BJ (cell line): ENCODE results near the gene USP8. TPM values are rescaled to one million over a fixed set of nuclear protein-coding genes. Genes with fewer than 3 reads are reported as not detected.
"Not testable (repeated sequence)": the region's sequence is repeated elsewhere in the genome, so short reads cannot be mapped to it uniquely, and the experiment has no call there.

ENCODE experiments used
- CTCF ChIA-PET: fragments of 350-600 bp; formaldehyde crosslinking; extraction: SDS; loops from one replicate; lab custom pipeline; 2021; ENCODE audit warnings: antibody characterized with exemption, inconsistent platforms; lab: Yijun Ruan, JAX
- POLR2A ChIA-PET: fragments of 300-600 bp; sonication (Branson Sonifier 250); formaldehyde crosslinking; extraction: SDS; loops from one replicate; lab custom pipeline; 2021; ENCODE audit warnings: antibody characterized with exemption; lab: Charles Lee
- DNase-seq: peaks from one replicate; pipeline ENCODE4 v3.0.0-alpha.2; 2011; ENCODE audit warnings: low read depth
- H3K27me3 ChIP-seq: 2 replicates; pipeline ENCODE4 v1.6.0; 2011; ENCODE audit warnings: low read length; ENCODE audit not compliant: control insufficient read depth, insufficient read depth
- H3K36me3 ChIP-seq: 2 replicates; pipeline ENCODE4 v1.5.1; 2011; ENCODE audit warnings: low read length; ENCODE audit not compliant: control insufficient read depth, insufficient read depth
- H3K4me3 ChIP-seq: 2 replicates; pipeline ENCODE4 v1.5.1; 2011; ENCODE audit warnings: low read depth, mild to moderate bottlenecking, control low read depth, low read length
- CTCF ChIP-seq: IDR thresholded peaks from 2 replicates; pipeline ENCODE4 v1.5.1; 2011; ENCODE audit warnings: low read depth, mild to moderate bottlenecking, control low read depth, inconsistent platforms, low read length, moderate library complexity; ENCODE audit not compliant: insufficient read depth
- polyA minus RNA-seq: library from RNA; depleted of rRNA, polyadenylated mRNA; stranded (reverse); fragments of >200 nt; gene quantifications from 2 replicates; pipeline ENCODE4 v1.2.3, GENCODE V29; 2011; rRNA and poly(A)+ RNA removed
- polyA plus RNA-seq: library from polyadenylated mRNA; depleted of rRNA; stranded (reverse); fragments of >200 nt; gene quantifications from 2 replicates; pipeline ENCODE4 v1.2.3, GENCODE V29; 2011; rRNA removed

USP8 gene
- polyA plus RNA-seq: 35.2 and 53.3 TPM in 2 replicates
- 46.4 and 73.2 TPM in 2 replicates for polyA minus RNA-seq

GRCh38 chr15:50424066-50424890 is at the start of gene USP8:
Gene USP8 (plus strand): TSS chr15:50424405. CDS start chr15:50439074, 14,669 bp downstream.
- CTCF ChIA-PET: interaction anchor here (0.6 to 0.7 kb wide), 2 partner anchors 14 to 22 kb away, joined by 3 to 5 read pairs; no protein-coding TSS in a partner anchor
- DNase-seq: peak; percentile 84
- Histone ChIP-seq H3K36me3 (0 out of 2 replicates have a peak, but pooled peaks cover 2% of the 10 kb centered on the region), H3K4me3 (peak within 1 kb of the TSS; percentile 56), H3K27me3 (no peaks in the 10 kb centered on the region)
- no peak for TF ChIP-seq CTCF
- POLR2A ChIA-PET: interaction anchor here (0.6 kb wide), 1 partner anchor 157 kb away, joined by 8 read pairs; no protein-coding TSS in a partner anchor

- no peaks in the 10 kb centered on the region for H3K27me3 ChIP-seq
- DNase-seq: no peak
- no peak for TF ChIP-seq CTCF
- CTCF ChIA-PET: no interaction called here
- no peaks in the 10 kb centered on the region for H3K36me3 ChIP-seq
- POLR2A ChIA-PET: no interaction called here
- H3K4me3 ChIP-seq: no peak overlapping the region
Measured at GRCh38 chr15:50377867-50378751, 46.1 kb upstream of the USP8 start.

GRCh38 chr15:50378776-50379175 is 45.4 kb upstream of the USP8 start:
- no peak for TF ChIP-seq CTCF
- ChIA-PET CTCF (interaction anchor here (0.6 kb wide), 1 partner anchor 531 kb away, joined by 3 read pairs; no protein-coding TSS in a partner anchor), POLR2A (no interaction called here)
- Histone ChIP-seq H3K27me3 (no peaks in the 10 kb centered on the region), H3K36me3 (no peaks in the 10 kb centered on the region), H3K4me3 (no peak overlapping the region)
- no peak for DNase-seq

- POLR2A ChIA-PET, DNase-seq, H3K27me3 ChIP-seq, H3K4me3 ChIP-seq, H3K36me3 ChIP-seq: not testable (repeated sequence)
- CTCF ChIA-PET: interaction anchor here (0.6 kb wide), 1 partner anchor 530 kb away, joined by 3 read pairs; no protein-coding TSS in a partner anchor
Measured at GRCh38 chr15:50379413-50379812, 44.8 kb upstream of the USP8 start.

- H3K27me3 ChIP-seq: no peaks in the 10 kb centered on the region
- no peak overlapping the region for H3K4me3 ChIP-seq
- no peak for TF ChIP-seq CTCF
- no peaks in the 10 kb centered on the region for H3K36me3 ChIP-seq
- DNase-seq: no peak
- ChIA-PET POLR2A (no interaction called here), CTCF (no interaction called here)
Measured at GRCh38 chr15:50380089-50380488, 44.1 kb upstream of the USP8 start.
